ENCODE data around the gene ZBTB20. TPM values are rescaled to one million over a fixed set of nuclear protein-coding genes. Genes with fewer than 3 reads are reported as not detected.

Gene ZBTB20
- polyA plus RNA-seq, 1 donor from 2014 or later = 4.8 TPM

- no peaks in the 10 kb centered on the region for H3K36me3 ChIP-seq (ENCODE audit: insufficient read depth, low read length)
- H3K27ac ChIP-seq (ENCODE audit: low read length) = no peak overlapping the region
- H3K4me3 ChIP-seq (ENCODE audit: low read length) = no peak overlapping the region
- TF ChIP-seq EP300 (conservative IDR thresholded peaks at IDR 0.05; ENCODE audit: poor library complexity, severe bottlenecking) = no peak
- H3K4me2 ChIP-seq (ENCODE audit: low read length) = no peak overlapping the region
- no peak overlapping the region for H2AFZ ChIP-seq (ENCODE audit: low read depth, low read length)
- H3F3A ChIP-seq (ENCODE audit: insufficient read depth, low read length, poor library complexity, severe bottlenecking) = no peaks in the 10 kb centered on the region
- no peaks in the 10 kb centered on the region for H4K20me1 ChIP-seq (ENCODE audit: insufficient read depth)
- H3K27me3 ChIP-seq (ENCODE audit: insufficient read depth, low read depth, low read length) = no peaks in the 10 kb centered on the region
- H3K9ac ChIP-seq (ENCODE audit: low read length) = no peak overlapping the region
- no peaks in the 10 kb centered on the region for H3K9me2 ChIP-seq (ENCODE audit: insufficient read depth, low read length)
- no peaks in the 10 kb centered on the region for H3K9me3 ChIP-seq (ENCODE audit: low read length)
- H3K79me2 ChIP-seq (replicated peaks; ENCODE audit: insufficient read depth, low read length) = no peaks in the 10 kb centered on the region
Observed at GRCh38 chr3:114632757-114633424, 514.2 kb downstream of the ZBTB20 start.

GRCh38 chr3:114627770-114628169 is 519.3 kb downstream of the ZBTB20 start:
- no peak overlapping the region for H3K4me3 ChIP-seq (ENCODE audit: low read length)
- H3K4me2 ChIP-seq (ENCODE audit: low read length) = no peak overlapping the region
- no peaks in the 10 kb centered on the region for H3K9me3 ChIP-seq (ENCODE audit: low read length)
- no peaks in the 10 kb centered on the region for H4K20me1 ChIP-seq (ENCODE audit: insufficient read depth)
- no peaks in the 10 kb centered on the region for H3K36me3 ChIP-seq (ENCODE audit: insufficient read depth, low read length)
- H3K9ac ChIP-seq (ENCODE audit: low read length) = no peak overlapping the region
- no peaks in the 10 kb centered on the region for H3K27me3 ChIP-seq (ENCODE audit: insufficient read depth, low read depth, low read length)
- H3K9me2 ChIP-seq (ENCODE audit: insufficient read depth, low read length) = no peaks in the 10 kb centered on the region
- no peak overlapping the region for H2AFZ ChIP-seq (ENCODE audit: low read depth, low read length)
- no peaks in the 10 kb centered on the region for H3F3A ChIP-seq (ENCODE audit: insufficient read depth, low read length, poor library complexity, severe bottlenecking)
- TF ChIP-seq POLR2AphosphoS5 (IDR thresholded peaks at IDR 0.05) (no peak), CTCF (IDR thresholded peaks at IDR 0.05; ENCODE audit: poor library complexity, severe bottlenecking) (no peak), MXI1 (conservative IDR thresholded peaks at IDR 0.05; ENCODE audit: poor library complexity, severe bottlenecking) (no peak), TAF1 (IDR thresholded peaks at IDR 0.05; ENCODE audit: low read depth) (no peak), EZH2 (IDR thresholded peaks at IDR 0.05; ENCODE audit: borderline replicate concordance, insufficient read depth, low read length, poor library complexity, severe bottlenecking) (no peak), SMC3 (conservative IDR thresholded peaks at IDR 0.05; ENCODE audit: poor library complexity) (no peak), EP300 (conservative IDR thresholded peaks at IDR 0.05; ENCODE audit: poor library complexity, severe bottlenecking) (no peak), REST (IDR thresholded peaks at IDR 0.05; ENCODE audit: borderline replicate concordance) (no peak), RAD21 (conservative IDR thresholded peaks at IDR 0.05) (no peak)
- H3K27ac ChIP-seq (ENCODE audit: low read length) = no peak overlapping the region
- no peaks in the 10 kb centered on the region for H3K79me2 ChIP-seq (replicated peaks; ENCODE audit: insufficient read depth, low read length)

All from neural cell (in vitro differentiated cells).